Gastrocnemius medialis (tissue), 4 donors: ENCODE results near the gene ACTL6B.

ENCODE experiments used
- CTCF ChIP-seq, 5 experiments: fragments of 450-650 bp in 3 of 5; fragments of 200-600 bp in 2 of 5; sonication (generic) in 2 of 5; IDR thresholded peaks in 4 of 5; conservative IDR thresholded peaks in 1 of 5; 1 replicate in 4 of 5; 2 replicates in 1 of 5; pipeline ENCODE4 v1.5.1; 2016 to 2019; ENCODE audit warnings: antibody characterized with exemption in 5 of 5, mild to moderate bottlenecking in 3 of 5, moderate library complexity in 3 of 5
- POLR2A ChIP-seq, 2 donors: fragments of 450-650 bp; IDR thresholded peaks; one replicate each; pipeline ENCODE4 v1.6.1; 2017; ENCODE audit warnings: antibody characterized with exemption in 2 of 2, mild to moderate bottlenecking in 2 of 2, moderate library complexity in 2 of 2

GRCh38 chr7:100623951-100624824, 32.1 kb downstream of the ACTL6B start:
- TF ChIP-seq CTCF (IDR thresholded peaks at IDR 0.05 in 4 of 5, conservative IDR thresholded peaks at IDR 0.05 in 1 of 5) (no peak), POLR2A (IDR thresholded peaks at IDR 0.05) (no peak)
